Hepatocyte (in vitro differentiated cells): ENCODE results near the gene MPP3. TPM values are rescaled to one million over a fixed set of nuclear protein-coding genes. Genes with fewer than 3 reads are reported as not detected.

ENCODE experiments used
- DNase-seq: peaks from one replicate; pipeline ENCODE4 v3.0.0-alpha.2; 2016; ENCODE audit warnings: low spot score
- H2AFZ ChIP-seq: fragments of 200-600 bp; sonication (generic); 2 replicates; pipeline ENCODE4 v1.6.0; 2016; ENCODE audit warnings: antibody characterized with exemption, mild to moderate bottlenecking
- H3K27ac ChIP-seq: fragments of 200-600 bp; sonication (generic); 2 replicates; pipeline ENCODE4 v1.5.1; 2016; ENCODE audit warnings: mild to moderate bottlenecking
- H3K27me3 ChIP-seq: fragments of 200-600 bp; sonication (generic); 2 replicates; pipeline ENCODE4 v1.6.1; 2016
- H3K36me3 ChIP-seq: fragments of 200-600 bp; sonication (generic); replicated peaks from 2 replicates; pipeline ENCODE4 v1.5.1; 2016; ENCODE audit warnings: low read depth; ENCODE audit not compliant: insufficient read depth
- H3K4me1 ChIP-seq: fragments of 200-600 bp; sonication (generic); 2 replicates; pipeline ENCODE4 v1.5.1; 2016; ENCODE audit warnings: mild to moderate bottlenecking, moderate library complexity; ENCODE audit not compliant: insufficient read depth
- H3K4me2 ChIP-seq: fragments of 200-600 bp; sonication (generic); 2 replicates; pipeline ENCODE4 v1.6.0; 2016
- H3K4me3 ChIP-seq: fragments of 200-600 bp; sonication (generic); 2 replicates; pipeline ENCODE4 v1.5.1; 2016; ENCODE audit warnings: mild to moderate bottlenecking
- H3K79me2 ChIP-seq: fragments of 200-600 bp; sonication (generic); 2 replicates; pipeline ENCODE4 v1.6.0; 2017; ENCODE audit warnings: mild to moderate bottlenecking
- H3K9me2 ChIP-seq: fragments of 200-600 bp; sonication (generic); replicated peaks from 2 replicates; pipeline ENCODE4 v1.6.0; 2017; ENCODE audit warnings: mild to moderate bottlenecking; ENCODE audit not compliant: insufficient read depth
- H3K9me3 ChIP-seq: fragments of 200-600 bp; sonication (generic); 2 replicates; pipeline ENCODE4 v1.5.1; 2016; ENCODE audit warnings: low read depth, mild to moderate bottlenecking
- H4K20me1 ChIP-seq: fragments of 200-600 bp; sonication (generic); 2 replicates; pipeline ENCODE4 v1.6.0; 2016; ENCODE audit warnings: mild to moderate bottlenecking; ENCODE audit not compliant: insufficient read depth, poor library complexity, severe bottlenecking
- CTCF ChIP-seq: fragments of 200-600 bp; sonication (generic); IDR thresholded peaks from 2 replicates; pipeline ENCODE4 v1.5.1; 2016; ENCODE audit warnings: antibody characterized with exemption, mild to moderate bottlenecking; ENCODE audit not compliant: poor library complexity
- EZH2 ChIP-seq: fragments of 200-600 bp; sonication (generic); IDR thresholded peaks from 2 replicates; pipeline ENCODE4 v1.6.1; 2016; ENCODE audit warnings: antibody characterized with exemption, mild to moderate bottlenecking, borderline replicate concordance
- EZH2phosphoT487 ChIP-seq: fragments of 200-600 bp; sonication (generic); IDR thresholded peaks from one replicate; pipeline ENCODE4 v1.6.1; 2018; ENCODE audit warnings: antibody characterized with exemption, mild to moderate bottlenecking, low read depth, moderate library complexity; ENCODE audit not compliant: unreplicated experiment, severe bottlenecking
- WGBS: methylation state at CpG from one replicate; pipeline ENCODE4 v1.1.6; 2016; ENCODE audit warnings: low lambda C conversion rate; ENCODE audit errors: missing lambda C conversion rate; 5-methylcytosine and 5-hydroxymethylcytosine counted together
- polyA plus RNA-seq: library from polyadenylated mRNA; unstranded; fragments of >200 nt; fragmentation: Nextera tagmentation; extraction: Ambion mirVana; gene quantifications from 2 replicates; pipeline ENCODE4 v1.2.1, GENCODE V29; 2016
- total RNA-seq: library from RNA; depleted of rRNA; stranded (reverse); fragments of >200 nt; gene quantifications from 2 replicates; pipeline ENCODE4 v1.2.3, GENCODE V29; 2014

The MPP3 gene
- total RNA-seq (2.1 and 3.2 TPM in 2 replicates), polyA plus RNA-seq (5.1 and 10.9 TPM in 2 replicates)

- 5% methylated on average over 21 of the region's 87 CpGs for WGBS
- DNase-seq = peak; percentile 92
- H3K27ac ChIP-seq = peak within 1 kb of the TSS; percentile 69
These were observed at the start of gene MPP3 for GRCh38 chr17:43832976-43833829. MPP3 (minus strand) TSS chr17:43833146; CDS start chr17:43831906, 1,240 bp downstream.

GRCh38 chr17:43881758-43882505 is 49.0 kb upstream of the MPP3 start:
- no peak overlapping the region for H3K4me3 ChIP-seq
- H2AFZ ChIP-seq = no peak overlapping the region
- DNase-seq = no peak
- H4K20me1 ChIP-seq = no peaks in the 10 kb centered on the region
- no peak overlapping the region for H3K4me2 ChIP-seq
- H3K9me3 ChIP-seq = no peaks in the 10 kb centered on the region
- H3K4me1 ChIP-seq = peaks cover 5% of the 10 kb centered on the region
- no peaks in the 10 kb centered on the region for H3K9me2 ChIP-seq
- H3K36me3 ChIP-seq = no peaks in the 10 kb centered on the region
- H3K27ac ChIP-seq = no peak overlapping the region
- TF ChIP-seq CTCF (no peak), EZH2phosphoT487 (no peak), EZH2 (no peak)
- H3K27me3 ChIP-seq = no peaks in the 10 kb centered on the region
- WGBS = 96% methylated on average over 22 of the region's 27 CpGs
- no peaks in the 10 kb centered on the region for H3K79me2 ChIP-seq

More at GRCh38 chr17:43832976-43833829, at the start of gene MPP3:
- Histone ChIP-seq H3K9me2 (no peaks in the 10 kb centered on the region), H3K9me3 (no peaks in the 10 kb centered on the region), H2AFZ (peak within 1 kb of the TSS; percentile 98), H3K4me2 (peak within 1 kb of the TSS; percentile 99), H3K4me3 (peak within 1 kb of the TSS; percentile 91), H3K27me3 (no peaks in the 10 kb centered on the region), H3K4me1 (peaks cover 7% of the 10 kb centered on the region), H3K36me3 (no peaks in the 10 kb centered on the region), H4K20me1 (no peaks in the 10 kb centered on the region), H3K79me2 (no peaks in the 10 kb centered on the region)
- TF ChIP-seq EZH2phosphoT487 = no peak
- TF ChIP-seq EZH2 = no peak
- no peak for TF ChIP-seq CTCF

- Histone ChIP-seq H4K20me1 (no peaks in the 10 kb centered on the region), H3K27ac (no peak overlapping the region), H3K4me3 (no peak overlapping the region), H2AFZ (no peak overlapping the region), H3K36me3 (no peaks in the 10 kb centered on the region), H3K4me2 (no peak overlapping the region), H3K9me2 (no peaks in the 10 kb centered on the region), H3K9me3 (no peaks in the 10 kb centered on the region), H3K79me2 (no peaks in the 10 kb centered on the region), H3K27me3 (no peaks in the 10 kb centered on the region), H3K4me1 (peaks cover 5% of the 10 kb centered on the region)
- no peak for DNase-seq
- 95% methylated on average over 12 of the region's 12 CpGs for WGBS
- TF ChIP-seq EZH2phosphoT487 (no peak), EZH2 (no peak), CTCF (no peak)
These were observed 48.2 kb upstream of the MPP3 start for GRCh38 chr17:43881181-43881580.
